Iris pigment epithelial cell (primary cell): ENCODE data around the gene CEP57.
"Not testable (repeated sequence)": the region's sequence is repeated elsewhere in the genome, so short reads cannot be mapped to it uniquely, and the experiment has no call there.

Experiments
- DNase-seq: peaks from one replicate; pipeline ENCODE4 v3.0.0-alpha.2; 2011; ENCODE audit warnings: low read depth

The CEP57 gene

DNA sequence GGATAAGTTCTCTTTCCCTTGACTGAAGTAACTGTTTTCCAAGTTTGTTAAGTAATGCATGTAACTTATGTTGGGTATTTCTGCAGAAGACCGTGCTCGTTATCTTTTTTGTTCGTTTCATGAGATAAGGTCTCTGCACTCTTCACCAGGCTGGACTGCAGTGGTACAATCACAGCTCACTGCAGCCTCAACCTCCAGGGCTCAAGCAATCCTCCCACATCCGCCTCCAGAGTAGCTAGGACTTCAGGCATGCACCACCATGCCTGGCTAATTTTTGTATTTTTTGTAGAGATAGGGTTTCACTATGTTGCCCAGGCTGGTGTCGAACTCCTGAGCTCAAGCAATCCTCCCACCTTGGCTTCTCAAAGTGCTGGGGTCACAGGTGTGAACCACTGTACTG is 64.1 kb downstream of the CEP57 start:
- DNase-seq = not testable (repeated sequence)

DNA sequence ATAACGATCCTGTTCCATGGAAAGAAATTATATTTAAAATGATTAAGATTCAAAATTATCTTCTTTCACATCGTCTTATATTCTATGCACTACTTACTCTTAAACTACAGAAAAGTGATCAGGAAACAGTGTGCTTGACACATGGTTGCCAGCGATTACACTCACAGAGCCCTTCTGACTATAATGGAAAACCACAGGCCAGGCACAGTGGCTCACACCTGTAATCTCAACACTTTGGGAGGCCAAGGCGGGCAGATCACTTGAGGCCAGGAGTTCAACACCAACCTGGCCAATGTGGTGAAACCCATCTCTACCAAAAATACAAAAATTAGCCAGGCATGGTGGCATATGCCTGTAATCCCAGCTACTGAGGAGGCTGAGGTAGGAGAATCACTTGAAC is 69.7 kb downstream of the CEP57 start:
- not testable (repeated sequence) for DNase-seq

DNA sequence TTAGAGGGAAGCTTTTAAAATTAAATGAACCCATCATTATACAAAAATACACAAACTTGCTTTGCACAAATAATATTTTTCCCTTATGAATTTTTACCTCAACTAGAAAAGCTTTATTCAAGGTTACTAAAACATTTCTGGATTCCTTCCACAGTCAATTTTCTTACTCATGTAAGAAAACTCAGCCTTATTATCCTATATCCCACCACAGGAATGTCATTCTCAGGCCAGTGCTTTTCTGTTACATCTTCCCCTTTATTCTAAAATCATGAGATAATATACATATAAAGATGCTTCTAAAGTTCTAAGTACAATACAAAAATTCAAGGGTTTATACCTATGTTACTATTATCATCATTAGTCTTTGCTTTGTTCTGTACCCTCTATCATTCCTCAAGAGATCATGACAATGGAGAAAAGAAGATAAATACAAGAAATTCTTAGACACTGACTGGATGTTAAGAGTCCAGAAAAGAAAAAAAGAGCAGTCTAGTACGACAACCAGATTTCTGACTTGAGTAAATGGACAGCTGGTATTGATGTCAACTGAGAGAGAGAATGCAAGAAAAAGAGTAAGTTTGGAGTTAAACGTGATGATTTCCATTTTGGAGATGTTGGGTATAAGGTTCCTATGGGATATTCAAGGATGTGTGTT is 73.3 kb downstream of the CEP57 start:
- peak; percentile 90 for DNase-seq

DNA sequence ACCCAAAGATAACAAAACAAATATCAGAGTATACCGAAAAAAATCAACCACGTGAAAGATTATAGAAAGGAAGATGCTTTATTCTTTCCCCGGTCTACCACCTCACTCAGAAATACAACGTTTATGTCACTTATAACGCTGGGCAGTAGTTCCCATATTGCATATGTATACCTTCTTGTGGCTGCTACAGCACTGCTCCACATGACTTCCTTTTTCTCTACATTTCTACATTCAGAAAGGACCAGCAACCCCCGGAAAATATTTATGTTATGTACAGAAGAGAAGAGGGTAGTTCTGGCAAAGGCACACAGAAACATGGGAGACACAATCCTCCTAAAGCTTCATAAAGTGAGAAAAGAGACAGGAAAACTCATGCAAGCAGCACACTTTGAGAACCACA is 76.8 kb downstream of the CEP57 start:
- no peak for DNase-seq

DNA sequence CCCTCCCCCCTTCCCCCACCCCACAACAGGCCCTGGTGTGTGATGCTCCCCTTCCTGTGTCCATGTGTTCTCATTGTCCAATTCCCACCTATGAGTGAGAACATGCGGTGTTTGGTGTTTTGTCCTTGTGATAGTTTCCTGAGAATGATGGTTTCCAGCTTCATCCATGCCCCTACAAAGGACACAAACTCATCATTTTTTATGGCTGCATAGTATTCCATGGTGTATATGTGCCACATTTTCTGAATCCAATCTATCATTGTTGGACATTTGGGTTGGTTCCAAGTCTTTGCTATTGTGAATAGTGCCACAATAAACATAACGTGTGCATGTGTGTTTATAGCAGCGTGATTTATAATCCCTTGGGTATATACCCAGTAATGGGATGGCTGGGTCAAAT is 80.6 kb downstream of the CEP57 start:
- DNase-seq = not testable (repeated sequence)

DNA sequence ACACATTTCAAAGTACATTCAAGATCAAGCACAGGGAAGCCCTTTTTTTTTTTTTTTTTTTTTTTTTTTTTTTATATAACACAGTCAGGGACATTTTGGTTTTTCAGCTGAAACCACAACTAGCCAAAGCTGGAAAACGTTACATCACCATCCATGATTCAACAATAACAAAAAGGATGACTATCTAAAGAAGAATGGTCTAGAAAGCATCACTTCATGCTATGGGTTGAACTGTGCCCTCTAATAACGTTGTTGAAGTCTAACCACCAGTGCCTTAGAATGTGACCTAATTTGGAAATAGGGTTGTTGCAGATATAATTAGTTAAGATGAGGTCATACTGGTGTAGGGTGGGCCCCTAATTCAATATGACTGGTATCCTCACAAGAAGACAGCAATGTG is 87.0 kb downstream of the CEP57 start:
- peak; percentile 99 for DNase-seq
